GM19240 (cell line): Measurements from ENCODE around the gene LRRTM4.
"Not testable (repeated sequence)": the region's sequence is repeated elsewhere in the genome, so short reads cannot be mapped to it uniquely, and the experiment has no call there.

ENCODE experiments used
- DNase-seq: peaks from one replicate; pipeline ENCODE4 v3.0.0; 2011; ENCODE audit warnings: low spot score; ENCODE audit not compliant: insufficient read length

The LRRTM4 gene

DNA sequence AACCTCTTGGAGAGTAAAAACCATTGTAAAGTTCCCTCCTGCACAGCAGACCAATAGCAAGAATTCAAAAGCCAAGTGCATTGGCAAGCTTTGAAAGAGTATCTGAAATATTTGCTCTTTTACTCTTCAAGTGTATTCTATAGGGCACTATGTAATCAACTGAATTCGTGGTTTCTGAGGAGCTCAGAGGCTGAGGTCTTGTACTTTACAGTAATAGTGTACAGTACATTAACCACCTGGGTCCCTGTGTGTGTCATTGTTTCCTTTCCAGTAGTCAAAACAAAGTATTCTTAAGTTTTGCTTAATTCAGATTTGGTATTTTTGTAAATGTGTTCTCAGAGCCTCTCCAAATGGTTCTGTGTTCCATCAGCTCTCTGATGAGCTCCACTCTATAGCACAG, 769.7 kb downstream of the LRRTM4 start:
- no peak for DNase-seq

DNA sequence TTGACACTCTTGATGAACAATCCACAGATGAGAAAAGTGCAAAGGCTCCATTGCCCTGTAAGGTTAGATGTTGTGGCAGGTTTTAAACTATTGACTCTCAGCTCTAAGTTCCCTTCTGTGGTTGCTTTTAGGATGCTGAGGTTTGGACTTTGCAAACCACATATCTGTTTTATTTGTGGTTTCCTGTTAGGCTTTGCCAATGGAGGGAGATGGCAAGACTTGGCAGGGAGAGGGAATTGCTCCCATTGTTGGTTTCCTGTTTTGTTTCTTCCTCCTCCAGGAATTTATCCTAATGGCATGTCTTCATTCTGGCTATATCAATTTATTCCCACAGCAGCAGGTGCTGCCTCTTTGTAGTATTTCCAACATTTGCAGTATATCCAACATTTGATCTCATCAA, 772.3 kb downstream of the LRRTM4 start:
- no peak for DNase-seq

GRCh38 chr2:76748581-76749296, 773.4 kb downstream of the LRRTM4 start:
- no peak for DNase-seq

- DNase-seq: no peak
Observed at GRCh38 chr2:76745605-76746004, 776.6 kb downstream of the LRRTM4 start.

GRCh38 chr2:76737607-76738006, 784.6 kb downstream of the LRRTM4 start:
- DNase-seq: no peak

DNA sequence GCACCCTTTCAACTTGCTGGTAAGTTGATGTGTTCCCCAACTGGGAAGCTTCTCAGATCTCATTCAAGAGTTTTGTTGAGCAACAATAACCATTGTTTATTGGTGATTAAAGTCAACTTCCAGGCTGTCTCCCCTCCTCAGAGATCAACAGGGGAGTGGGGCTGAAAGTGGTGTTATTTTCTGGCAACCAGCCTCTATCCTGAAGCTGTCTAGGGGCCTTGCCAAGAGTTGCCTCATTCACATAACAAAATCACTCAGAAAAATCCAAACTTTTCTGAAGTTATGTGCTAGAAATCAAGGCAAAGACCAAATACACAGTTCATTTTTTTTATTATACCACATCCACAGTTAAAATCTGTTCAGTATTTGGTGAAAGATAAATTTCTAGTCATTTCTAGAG, 788.4 kb downstream of the LRRTM4 start:
- no peak for DNase-seq

DNA sequence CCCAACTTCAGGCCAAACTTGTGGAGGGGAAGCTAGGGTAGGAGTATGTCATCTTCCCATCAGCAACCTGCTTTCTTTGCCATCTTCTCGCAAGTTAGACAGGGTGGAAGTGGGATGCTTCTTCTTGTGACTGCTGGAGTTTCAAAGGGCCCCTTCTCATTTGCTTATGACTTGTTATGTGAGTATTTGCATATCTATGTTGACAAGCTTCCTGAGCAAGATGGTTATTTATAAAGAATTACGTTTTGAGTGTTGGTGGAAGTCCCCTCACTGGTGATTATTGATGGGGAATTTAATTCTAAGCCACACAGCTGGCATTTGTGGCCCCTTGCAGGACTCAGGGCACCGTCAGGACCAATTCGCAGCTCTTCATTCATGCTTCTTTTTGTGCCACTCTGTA, 791.0 kb downstream of the LRRTM4 start:
- no peak for DNase-seq

DNA sequence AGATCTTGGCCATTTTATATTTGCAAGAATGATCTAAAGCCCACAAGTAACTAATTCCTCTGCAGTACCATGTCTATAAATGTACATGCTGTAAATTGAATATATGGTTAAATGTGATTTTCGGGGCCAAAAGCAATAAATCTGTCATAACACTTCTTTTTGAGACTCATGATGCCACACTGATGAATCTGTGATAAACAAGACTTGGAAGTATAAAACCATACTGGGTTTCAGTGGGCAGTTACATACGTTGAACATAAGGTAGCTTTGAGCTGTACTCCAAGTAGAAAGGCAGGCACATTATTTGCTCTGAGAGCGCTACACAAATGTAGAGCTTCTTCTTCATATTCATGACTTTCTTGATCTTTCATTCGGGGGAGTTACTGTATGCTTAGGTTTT, 792.2 kb downstream of the LRRTM4 start:
- DNase-seq: no peak

DNA sequence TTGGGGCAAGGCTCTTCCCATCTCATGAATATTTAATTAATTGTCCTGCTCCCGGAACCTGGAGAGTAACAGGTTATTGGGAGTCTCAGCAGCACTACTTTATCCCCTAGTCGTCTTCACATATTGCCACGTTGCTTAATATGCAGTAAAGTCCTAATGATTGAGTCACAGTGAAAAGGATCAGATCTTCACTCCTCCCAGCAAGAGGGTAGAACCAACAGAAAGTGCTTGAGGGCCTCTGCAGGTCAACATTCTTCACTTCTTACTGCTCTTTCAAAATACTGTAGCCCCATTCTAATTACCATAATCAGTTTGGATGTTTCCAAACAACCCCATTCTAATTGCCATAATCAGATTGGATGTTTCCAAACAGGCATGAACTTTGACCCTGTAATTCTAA, 801.0 kb downstream of the LRRTM4 start:
- no peak for DNase-seq

DNA sequence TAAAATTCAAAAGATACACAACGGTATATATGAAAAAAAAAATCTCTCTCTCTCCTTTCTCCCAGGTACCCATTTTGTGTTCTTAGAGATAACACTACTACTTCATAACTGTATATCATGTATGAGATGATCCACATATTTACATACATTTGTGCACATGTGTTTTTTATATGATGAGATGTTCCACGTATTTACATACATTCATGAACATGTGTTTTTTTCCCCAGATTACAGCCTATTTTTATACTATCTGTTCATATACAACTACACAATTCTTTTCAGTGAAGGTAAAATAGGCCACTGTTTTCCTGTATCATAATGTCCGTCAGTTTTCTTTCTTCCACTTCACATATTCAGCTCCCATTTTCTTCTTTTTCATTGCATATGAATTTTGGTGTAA, 808.9 kb downstream of the LRRTM4 start:
- no peak for DNase-seq

- no peak for DNase-seq
Observed at GRCh38 chr2:76711490-76711889, 810.7 kb downstream of the LRRTM4 start.

- DNase-seq: no peak
Observed at GRCh38 chr2:76700894-76701293, 821.3 kb downstream of the LRRTM4 start.

GRCh38 chr2:76697998-76698713, 824.0 kb downstream of the LRRTM4 start:
- DNase-seq: not testable (repeated sequence)
